ENCODE results near the gene BLCAP.
"Not testable (repeated sequence)": the region's sequence is repeated elsewhere in the genome, so short reads cannot be mapped to it uniquely, and the experiment has no call there.

Gene BLCAP

DNA sequence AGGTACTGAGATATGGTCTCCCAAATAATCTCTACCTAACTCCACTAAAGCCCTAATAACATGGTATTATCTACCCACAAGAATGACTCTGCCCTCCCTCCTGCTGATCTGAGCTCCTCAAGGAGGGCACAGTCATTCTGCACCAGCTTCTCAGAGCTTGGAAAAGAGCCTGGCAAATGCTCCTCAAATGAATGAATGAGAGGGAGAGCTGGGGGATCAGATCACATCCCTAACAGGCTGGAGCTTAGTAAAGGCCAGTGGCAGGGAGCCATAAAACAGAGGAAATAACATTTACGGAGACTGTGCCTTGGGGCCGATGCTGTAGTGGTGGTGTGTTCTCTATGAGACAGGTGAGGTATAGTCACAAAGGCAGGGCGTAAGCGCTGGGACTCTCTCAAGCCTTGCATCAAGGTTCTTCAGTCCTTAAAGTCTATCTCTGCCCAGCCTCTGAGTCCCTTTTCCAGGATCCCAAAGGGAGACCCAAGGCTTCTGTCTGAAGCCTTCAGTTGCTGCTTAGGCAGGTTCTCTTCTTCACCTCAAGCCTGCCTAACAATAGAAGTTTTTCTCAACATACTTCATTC lies 13.8 kb downstream of the BLCAP start:
- DNase-seq, result no peak

DNA sequence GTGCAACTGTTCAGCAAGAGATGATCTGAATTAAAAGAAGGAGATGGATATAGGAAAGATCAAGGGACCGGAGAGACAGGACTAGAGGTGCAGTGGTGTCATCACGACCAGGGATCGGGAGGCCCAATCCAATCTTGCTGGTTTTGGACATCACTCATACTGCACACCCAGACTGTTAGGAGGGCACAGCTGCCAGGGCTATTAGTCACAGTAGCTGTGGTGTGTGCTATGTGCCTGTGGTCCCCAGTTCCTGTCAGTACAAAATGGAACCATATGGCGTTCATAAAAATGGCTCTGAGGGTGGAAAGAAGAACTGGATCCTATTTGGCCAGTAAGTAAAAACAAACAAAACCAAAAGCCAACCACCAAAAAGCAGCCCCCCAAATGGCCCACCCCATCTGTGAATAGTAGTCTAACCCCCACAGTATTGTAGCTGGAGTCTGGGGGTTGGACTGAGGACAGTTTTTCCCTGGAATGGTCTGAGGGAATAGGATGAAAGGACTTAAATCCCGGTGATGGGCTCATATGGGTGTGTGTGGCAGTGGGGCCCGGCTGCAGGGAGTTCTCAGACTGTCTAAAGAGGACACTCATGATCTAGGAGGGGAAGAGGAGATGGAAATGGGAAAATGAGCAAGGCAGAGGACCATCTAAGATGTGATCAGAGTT lies 15.9 kb downstream of the BLCAP start:
- DNase-seq, result no peak

DNA sequence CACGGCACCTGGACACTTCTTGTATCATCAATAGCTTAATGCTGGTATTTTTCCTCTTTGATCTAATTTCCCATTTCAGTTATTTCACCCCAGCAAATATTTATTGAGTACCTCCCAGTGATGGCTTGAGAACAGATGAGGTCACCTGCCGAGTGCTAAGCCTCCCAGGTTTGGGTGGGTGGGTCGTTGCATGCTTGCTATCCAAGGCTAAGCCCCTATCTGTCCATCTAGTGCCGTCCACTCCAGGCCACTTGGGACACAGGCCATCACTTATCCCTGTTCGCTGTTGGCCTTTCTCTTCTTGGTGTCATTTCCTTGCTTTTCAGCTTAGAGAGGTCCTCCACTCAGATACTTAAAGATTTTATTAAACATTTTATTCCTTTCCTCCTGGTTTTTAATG lies 17.4 kb downstream of the BLCAP start:
- DNase-seq, result no peak

DNA sequence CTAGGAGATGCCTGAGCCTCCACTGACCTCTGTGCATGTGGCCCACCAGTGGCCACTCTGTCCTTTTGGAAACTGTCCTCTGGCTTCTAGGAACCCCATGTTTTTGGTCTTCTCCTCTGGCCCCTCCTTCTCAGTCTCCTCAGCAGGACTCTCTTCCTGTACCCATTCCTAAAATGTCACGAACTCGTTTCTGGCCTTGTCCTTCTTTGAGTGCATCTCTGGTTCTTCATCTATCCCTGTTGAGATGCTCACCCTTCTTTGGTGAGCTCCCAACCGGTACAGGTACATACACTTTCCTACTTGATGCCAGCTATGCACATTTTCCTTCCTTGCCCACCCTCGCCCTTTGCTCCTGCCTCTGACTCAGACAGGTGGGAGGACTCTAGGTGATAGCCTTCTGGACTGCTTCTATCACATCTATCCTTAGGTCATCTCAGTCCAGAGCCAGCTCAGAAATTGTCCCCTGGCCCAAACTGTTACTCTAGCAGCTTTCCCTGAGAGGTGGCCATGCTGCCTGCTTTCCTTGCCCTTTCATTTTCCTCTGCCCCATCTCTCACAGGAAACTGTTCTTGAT lies 21.4 kb downstream of the BLCAP start:
- DNase-seq, result no peak

DNA sequence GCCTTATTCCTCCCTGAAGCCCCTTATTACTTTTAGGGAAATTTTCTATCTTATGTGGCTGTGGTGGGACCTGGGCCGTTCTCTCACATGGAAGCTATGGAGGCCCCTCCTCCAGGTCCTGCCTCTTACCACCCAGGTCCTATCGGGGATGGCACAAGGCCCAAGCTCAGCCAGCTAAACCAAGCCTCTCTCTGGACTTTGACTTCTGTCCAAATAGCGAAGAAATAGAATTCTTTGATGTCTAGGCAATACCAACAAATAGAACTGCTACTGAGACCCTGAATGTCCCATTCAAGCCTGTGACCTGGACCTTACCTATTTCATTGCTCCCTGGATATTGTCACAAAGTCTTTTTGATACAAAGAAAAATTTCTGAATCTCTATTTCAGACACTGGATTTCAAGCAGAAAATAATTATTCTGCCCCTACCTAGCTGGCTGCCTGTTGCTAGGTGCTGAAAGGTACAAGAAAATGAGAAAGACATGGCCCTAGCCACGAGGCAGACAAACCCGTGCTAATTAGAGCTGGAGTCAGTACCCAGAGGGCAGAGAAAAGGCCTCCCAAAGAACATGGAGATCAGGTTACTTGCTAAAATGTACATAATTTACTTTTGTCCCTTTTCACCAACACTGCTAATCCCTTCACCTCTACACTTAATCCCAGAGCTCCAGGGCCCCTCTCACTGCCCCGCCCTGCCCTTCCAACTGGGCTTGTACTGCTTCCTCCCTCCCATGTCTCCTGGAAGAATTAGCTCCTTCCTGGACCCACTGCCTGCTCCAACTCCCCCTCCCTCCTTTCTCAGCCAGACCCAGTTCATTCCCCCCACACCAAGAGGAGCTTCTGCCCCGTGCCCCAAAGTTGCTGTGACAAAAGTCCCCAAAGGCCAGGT lies 22.2 kb downstream of the BLCAP start:
- no peak for DNase-seq

DNA sequence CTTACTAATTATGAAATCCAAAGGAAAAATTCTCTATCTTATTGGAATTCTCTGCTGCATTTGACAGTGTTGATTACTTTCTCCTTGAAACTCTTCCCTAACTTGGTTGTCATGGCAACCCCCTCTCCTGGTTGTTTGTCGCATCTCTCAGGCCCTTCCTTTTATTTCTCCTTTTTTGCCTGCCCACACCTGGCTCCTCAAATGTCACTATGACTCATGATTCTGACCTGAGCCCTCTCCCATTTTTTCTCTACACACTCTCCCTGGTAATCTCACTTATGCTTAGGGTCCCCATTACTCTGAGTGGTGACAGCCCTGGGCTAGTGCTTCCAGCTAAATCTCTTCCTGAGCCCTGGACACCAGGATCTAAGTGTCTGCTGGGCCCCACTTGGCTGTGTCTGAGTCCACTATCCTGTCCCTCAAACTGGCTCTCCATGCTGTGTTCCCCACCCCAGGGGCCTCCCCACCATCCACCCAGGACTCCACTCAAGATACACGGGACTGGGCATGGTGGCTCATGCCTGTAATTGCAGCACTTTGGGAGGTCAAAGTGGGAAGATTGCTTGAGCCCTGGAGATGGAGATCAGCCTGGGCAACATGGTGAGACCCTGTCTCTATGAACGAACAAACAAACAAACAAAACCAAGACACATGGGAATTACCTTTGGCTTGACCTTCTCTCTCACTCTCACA lies 23.1 kb downstream of the BLCAP start:
- DNase-seq, result no peak

DNA sequence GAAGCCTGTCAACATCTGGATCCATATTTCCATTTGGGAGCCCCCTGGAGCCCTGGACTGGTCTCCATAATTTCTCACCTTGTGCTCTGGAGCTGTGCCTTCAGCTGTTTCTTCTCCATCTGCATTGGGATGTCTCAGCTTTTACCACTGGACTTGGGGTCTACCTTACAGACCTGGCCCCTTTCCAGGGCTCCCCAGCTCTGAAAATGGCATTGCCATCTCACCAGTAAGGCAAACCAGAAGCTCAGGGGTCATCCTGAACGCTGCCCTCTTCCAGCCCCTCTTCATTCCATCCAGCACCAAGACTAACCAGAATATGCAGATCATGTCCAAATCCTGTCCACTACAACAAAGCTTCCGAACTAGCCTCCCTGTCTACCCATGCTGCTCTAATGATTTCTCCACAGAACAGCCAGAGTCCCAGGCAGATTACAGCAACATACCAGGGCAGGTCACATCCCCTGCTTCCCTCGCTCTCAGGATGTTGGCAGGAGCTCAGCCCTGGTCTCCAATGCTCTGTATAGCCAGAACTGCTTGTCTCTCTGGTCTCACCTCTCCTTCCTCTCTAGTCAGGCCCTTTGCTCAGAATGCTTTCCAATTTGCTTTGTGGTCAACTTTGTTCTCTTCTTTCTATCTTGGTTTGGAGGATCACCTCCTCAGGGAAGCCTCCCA lies 24.3 kb downstream of the BLCAP start:
- DNase-seq, result no peak

DNA sequence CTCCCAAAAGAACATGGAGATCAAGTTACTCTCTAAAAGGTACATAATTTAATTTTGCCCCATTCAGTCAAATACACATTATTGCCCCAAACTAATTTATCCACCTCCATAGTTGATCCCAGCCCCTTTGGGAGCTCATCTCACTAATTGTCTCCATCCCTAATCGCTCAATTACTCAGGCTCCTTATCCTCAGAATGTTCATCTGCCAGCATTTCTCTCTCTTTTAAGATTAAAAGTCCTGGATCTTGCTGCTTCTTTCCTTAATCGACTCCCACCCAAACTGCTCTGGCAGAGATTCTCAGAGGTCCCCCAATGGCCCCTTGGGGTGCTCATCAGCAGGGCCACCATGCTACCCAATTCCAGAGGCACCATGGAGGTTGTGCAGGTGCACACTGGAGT lies 25.0 kb downstream of the BLCAP start:
- no peak for DNase-seq

DNA sequence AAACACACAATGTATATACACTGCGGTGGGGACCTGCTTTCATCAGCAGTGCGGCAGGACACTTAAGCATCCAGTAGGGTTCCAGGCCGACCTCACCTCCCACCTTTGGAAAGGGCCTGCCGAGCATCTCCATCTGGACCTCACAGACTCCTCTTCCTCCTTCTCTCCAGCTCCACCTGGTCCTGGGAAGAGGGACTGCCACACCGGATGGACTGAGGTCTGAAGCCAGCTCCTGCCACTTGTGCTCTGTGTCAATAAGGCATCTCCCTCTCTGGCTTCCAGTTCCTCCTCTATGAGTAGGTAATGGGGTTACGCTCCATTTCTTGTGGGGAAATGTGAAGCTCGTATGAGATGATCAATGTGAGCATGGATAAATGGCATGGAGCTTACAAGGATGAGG lies 25.7 kb downstream of the BLCAP start:
- DNase-seq, result no peak

DNA sequence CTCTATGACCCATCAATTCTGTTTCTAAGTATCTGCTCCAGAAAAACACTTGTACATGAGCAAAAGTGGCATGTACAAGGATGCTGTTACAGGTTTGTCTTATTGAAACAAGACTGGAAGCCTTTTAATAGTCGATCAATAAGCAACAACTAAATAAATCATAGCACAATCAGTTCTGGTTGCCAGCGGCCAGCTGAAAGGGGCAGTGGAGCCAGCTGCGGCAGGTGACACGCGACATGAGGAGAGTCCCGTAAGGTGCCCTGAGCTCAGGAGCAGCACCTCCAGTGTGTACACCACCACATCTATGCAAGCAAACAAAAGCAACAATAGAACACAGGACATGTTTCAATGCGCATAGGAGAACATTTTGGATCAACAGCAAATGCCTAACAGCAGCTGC lies 27.4 kb downstream of the BLCAP start:
- no peak for DNase-seq

DNA sequence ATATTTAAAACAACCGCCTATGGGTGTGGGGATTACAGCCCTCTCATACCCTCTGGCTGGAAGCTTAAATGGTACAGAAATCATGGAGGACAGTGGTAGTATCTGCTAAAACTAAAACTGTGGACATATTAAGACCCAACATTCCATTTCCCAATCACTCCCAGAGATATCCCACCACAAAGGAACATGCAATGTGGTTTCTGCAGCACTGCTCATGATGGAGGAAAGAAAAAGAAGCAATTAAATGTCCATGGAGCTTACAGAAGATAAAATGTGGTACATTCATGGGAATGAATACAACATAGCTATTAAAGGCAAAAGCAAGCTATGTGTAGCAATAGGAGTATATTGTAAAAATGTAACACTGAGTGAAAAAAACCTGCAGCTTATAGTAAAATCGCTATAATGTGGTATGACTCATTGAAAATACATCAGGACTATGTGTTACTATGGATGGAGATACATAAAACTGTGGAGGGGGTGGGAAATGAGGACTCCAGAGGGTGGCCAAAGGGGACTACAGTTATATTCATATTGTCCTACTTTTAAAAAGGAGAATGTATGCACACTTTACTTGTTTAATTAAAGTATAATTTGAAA lies 29.5 kb downstream of the BLCAP start:
- no peak for DNase-seq

DNA sequence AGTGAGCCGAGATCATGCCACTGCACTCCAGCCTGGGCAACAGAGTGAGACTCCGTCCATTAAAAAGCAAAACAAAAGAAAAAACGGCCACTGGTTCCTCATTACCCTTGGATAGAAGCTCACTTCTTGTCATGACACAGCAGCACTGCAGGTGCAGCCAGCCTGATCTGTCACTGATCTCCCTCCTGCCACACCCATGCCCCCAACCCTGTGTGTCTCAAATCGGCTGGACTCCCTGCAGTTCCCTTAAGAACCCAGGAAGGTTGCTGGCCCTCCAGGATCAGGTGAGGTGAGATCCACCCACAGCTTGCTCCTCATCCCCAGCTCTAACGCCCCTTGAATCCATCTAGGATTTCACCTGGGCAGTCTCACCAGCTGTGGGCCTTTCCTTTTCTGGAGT lies 32.9 kb downstream of the BLCAP start:
- no peak for DNase-seq

DNA sequence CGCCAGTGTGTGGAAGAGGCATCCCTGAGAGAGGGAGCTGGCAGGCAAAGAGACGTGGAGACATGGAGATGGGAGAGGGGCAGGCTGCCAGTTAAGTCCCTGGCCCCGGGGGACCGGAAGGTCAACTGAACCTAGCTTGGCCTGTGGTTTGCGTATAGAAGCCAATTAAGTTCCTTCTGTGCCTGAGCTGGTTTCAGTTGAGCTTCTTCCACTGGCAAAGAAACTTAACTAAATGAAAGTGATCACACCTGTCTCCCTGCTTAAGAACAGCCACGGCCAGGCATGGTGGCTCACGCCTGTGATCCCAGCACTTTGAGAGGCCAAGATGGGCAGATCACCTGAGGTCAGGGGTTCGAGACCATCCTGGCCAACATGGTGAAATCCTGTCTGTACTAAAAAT lies 33.4 kb downstream of the BLCAP start:
- DNase-seq, result no peak

DNA sequence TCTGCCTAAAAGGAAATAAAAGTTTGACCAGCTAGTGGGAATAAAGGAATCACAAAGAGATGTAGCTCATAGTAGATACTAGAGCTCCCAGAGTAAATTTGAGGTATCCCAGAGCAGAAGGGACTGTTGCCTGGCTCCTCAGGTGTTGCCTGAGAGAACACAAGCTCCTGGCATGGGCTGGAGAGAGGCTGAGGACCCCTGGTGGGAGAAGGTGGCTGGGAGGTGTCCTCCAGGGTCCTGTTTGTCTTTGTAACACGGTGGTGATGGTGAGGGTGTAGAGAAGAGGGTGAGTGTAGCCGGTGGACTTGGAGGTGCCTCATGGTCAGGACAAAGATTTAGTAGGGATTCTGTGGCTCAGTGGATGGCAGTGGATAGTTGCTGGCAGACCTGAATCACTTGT lies 34.7 kb downstream of the BLCAP start:
- DNase-seq, result no peak

DNA sequence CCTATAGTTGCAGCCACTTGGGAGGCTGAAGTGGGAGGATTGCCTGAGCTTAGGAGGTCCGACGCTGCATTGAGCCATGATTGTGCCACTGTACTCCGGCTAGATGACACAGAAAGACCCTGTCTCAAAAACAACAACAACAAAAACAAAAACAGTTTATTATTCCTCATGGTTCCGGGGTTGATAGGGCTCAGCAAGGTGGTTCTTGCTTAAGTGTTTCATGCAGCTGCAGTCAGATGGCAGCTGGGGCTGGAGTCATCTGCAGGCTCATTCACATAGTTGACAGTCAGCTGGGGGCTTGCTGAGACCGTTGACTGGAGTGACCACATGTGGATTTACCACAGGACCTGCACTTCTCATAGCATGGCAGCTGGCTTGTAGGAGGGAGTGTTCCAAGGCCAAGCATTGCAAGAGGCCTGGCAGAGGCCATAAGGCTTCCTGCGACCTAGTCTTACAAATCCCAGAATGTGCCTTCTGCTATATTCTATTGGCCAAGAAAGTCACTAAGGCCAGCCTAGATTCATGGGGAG lies 35.5 kb downstream of the BLCAP start:
- DNase-seq, result no peak

DNA sequence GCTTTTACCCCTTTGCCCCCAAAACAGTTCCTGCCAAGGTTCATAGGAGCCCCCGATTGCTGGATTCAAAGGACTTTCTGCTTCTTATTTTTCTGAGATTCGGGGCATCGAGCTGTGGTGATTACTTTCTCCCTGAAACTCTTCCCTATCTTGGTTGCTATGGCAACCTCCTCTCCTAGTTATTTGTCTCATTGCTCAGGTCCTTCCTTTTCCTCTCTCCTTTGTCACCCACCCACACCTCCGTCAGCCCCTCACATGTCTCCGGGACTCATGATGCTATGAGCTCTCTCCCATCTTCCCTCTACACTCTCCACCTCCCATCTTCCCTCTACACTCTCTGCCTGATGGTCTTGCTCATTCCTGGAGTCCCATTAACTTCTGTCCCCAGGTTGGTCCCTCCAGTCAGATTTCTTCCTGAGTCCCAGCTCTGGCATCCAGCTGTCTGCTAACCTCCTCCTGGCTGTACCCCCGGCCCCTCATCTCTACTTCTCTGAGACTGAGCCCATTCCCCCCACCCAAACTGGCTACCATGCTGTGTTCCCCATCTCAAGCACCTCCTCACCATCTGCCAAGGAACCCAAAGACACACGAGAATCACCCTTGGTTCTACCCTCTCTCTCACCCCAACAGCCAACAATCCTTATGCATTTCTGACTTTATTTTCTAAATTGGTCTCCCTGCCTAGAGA lies 36.9 kb downstream of the BLCAP start:
- DNase-seq, result no peak

DNA sequence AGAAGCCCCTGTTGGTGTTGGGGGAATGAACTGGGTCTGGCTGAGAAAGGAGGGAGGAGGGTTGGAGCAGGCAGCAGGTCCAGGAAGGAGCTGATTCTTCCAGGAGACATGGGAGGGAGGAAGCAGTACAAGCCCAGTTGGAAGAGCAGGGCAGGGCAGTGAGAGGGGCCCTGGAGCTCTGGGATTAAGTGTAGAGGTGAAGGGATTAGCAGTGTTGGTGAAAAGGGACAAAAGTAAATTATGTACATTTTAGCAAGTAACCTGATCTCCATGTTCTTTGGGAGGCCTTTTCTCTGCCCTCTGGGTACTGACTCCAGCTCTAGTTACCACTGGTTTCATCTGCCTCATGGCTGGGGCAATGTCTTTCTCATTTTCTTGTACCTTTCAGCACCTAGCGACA lies 41.5 kb downstream of the BLCAP start:
- DNase-seq, result not testable (repeated sequence)

DNA sequence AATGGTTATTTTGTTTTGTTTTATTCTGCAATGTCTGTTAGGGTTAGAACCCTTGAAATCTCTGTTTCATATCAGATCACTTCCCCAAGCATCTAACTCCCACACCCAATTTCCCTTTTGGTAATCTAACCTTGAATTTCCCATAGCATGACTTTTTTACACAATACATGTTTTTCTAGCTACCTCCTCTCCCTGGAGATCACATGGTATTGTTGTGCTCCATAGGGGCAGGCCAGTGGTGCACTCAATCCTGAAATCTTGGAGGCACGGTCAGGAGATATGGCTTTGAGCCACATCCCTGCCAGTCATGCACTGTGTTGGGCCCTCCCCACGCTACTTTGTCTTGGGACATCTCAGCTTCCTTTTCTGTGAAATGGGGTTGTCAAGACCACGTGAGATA lies 43.3 kb downstream of the BLCAP start:
- no peak for DNase-seq

DNA sequence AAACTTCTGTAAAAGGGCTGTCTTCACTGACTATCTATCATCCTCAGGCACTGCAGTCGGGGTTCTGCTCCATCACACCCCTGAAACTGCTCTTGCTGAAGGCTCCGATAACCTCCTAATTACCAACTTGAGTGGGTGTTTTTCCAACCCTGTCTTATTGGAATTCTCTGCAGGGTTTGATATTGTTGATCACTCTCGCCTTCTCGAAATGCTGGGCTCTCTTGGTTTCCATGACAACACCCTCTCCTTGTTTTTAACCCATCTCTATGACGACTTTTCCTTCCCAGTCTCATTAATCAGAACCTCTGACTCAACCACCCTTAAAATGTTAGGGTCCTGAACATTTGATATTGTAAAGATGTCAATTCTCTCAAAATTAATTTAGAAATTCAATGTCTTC lies 46.1 kb downstream of the BLCAP start:
- no peak for DNase-seq

DNA sequence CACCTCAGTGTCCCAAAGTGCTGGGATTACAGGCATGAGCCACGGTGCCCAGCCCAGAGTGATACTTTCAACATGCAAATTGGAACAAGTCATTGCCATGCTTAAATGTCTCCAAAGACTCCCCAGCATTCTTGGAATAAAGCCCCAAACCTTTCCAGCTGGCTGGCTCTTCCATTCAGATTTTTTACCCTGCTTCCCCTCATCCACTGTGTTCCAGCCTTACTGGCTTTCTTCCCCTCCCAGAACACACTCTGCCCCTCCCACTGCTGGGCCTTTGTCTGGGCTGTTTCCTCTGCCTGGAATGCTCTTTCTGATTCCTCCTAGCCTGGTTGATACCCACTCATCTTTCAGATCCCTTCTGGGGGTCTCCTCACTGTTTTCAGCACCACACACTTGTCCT lies 46.8 kb downstream of the BLCAP start:
- DNase-seq, result no peak
